ENCODE data around the gene HACD2.

Gene HACD2

GRCh38 chr3:123479891-123480290 lies 105.0 kb downstream of the HACD2 start:
- DNase-seq: no peak

GRCh38 chr3:123478314-123478713 lies 106.5 kb downstream of the HACD2 start:
- DNase-seq: no peak

GRCh38 chr3:123476967-123477750 lies 107.7 kb downstream of the HACD2 start:
- no peak for DNase-seq

GRCh38 chr3:123475786-123476185 lies 109.1 kb downstream of the HACD2 start:
- no peak for DNase-seq

- DNase-seq: no peak
These were observed 113.7 kb downstream of the HACD2 start for GRCh38 chr3:123471106-123471505.

- no peak for DNase-seq
These were observed 115.4 kb downstream of the HACD2 start for GRCh38 chr3:123469323-123469995.

GRCh38 chr3:123467046-123467445 lies 117.8 kb downstream of the HACD2 start:
- DNase-seq: no peak

GRCh38 chr3:123464211-123464610 lies 120.6 kb downstream of the HACD2 start:
- DNase-seq: no peak

GRCh38 chr3:123459862-123460261 lies 125.0 kb downstream of the HACD2 start:
- DNase-seq: no peak

GRCh38 chr3:123458255-123458654 lies 126.6 kb downstream of the HACD2 start:
- no peak for DNase-seq

GRCh38 chr3:123457841-123458240 lies 127.0 kb downstream of the HACD2 start:
- no peak for DNase-seq

- no peak for DNase-seq
These were observed 131.2 kb downstream of the HACD2 start for GRCh38 chr3:123453675-123454074.

GRCh38 chr3:123451186-123451585 lies 133.7 kb downstream of the HACD2 start:
- no peak for DNase-seq

- DNase-seq: no peak
These were observed 134.8 kb downstream of the HACD2 start for GRCh38 chr3:123449997-123450604.

GRCh38 chr3:123449102-123449996 lies 135.5 kb downstream of the HACD2 start:
- DNase-seq: no peak

GRCh38 chr3:123448536-123449101 lies 136.2 kb downstream of the HACD2 start, which contains the start of gene ADCY5:
Gene ADCY5, minus strand, starts transcription at chr3:123449090. Its CDS starts 545 bp downstream, at chr3:123448545.
- DNase-seq: no peak

GRCh38 chr3:123447749-123448517 lies 136.9 kb downstream of the HACD2 start:
- DNase-seq: no peak

GRCh38 chr3:123447416-123447748 lies 137.5 kb downstream of the HACD2 start:
- DNase-seq: no peak

GRCh38 chr3:123446610-123447109 lies 138.2 kb downstream of the HACD2 start:
- DNase-seq: no peak

GRCh38 chr3:123446210-123446609 lies 138.6 kb downstream of the HACD2 start:
- no peak for DNase-seq

GRCh38 chr3:123445702-123446101 lies 139.2 kb downstream of the HACD2 start:
- no peak for DNase-seq

- DNase-seq: no peak
These were observed 140.1 kb downstream of the HACD2 start for GRCh38 chr3:123444744-123445143.
